Measurements from ENCODE around the gene MSRB3. TPM values are rescaled to one million over a fixed set of nuclear protein-coding genes. Genes with fewer than 3 reads are reported as not detected.

Gene MSRB3
- total and polyA plus RNA-seq, 10 of the 15 experiments (the other 5 are each of a cell fraction or from before 2014, with no cell fraction given): 0.07 to 2.7 (median 1.3) TPM

DNA sequence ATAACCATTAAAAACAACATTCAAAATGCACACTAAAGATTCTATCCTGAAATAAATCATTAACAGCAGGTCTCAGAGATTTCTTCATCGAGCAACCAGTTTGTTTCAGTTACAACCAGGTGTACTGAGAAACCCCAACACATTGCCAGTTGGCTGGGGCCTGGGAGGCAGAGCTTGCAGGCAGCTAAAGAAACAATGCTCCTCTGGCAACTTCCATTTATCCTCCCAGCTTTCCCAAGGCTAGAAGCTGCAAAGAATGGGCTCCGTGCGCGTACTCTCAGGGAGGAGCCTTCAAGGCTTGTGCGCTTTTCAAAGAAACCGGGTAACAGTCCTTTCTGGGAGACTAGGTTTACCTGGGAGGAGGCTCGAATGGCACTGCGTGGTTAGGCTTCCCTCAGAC, 181.6 kb downstream of the MSRB3 start:
- H4K20me1 ChIP-seq (ENCODE audit: control insufficient read depth, insufficient read depth): no peaks in the 10 kb centered on the region
- FAIRE-seq (no peak), DNase-seq (ENCODE audit: low read depth, low spot score) (no peak), ATAC-seq (no peak)
- WGBS (ENCODE audit: insufficient coverage, insufficient replicate concordance, low lambda C conversion rate, missing lambda C conversion rate): 41% methylated on average over 8 of the region's 8 CpGs
- H3K36me3 ChIP-seq (ENCODE audit: control insufficient read depth in 2 of 2, insufficient read depth in 2 of 2, low read length in 1 of 2): no peaks in the 10 kb centered on the region
- CTCF ChIA-PET: no interaction called here
- no TSS peak for BruUV-seq (replicated peaks)
- H3K27me3 ChIP-seq (replicated peaks in 1 of 2; ENCODE audit: control insufficient read depth in 2 of 2, insufficient read depth in 2 of 2, low read length in 1 of 2): no peaks in the 10 kb centered on the region
- no peak overlapping the region for H3K27ac ChIP-seq (ENCODE audit: control insufficient read depth, insufficient read depth)
- intact Hi-C loops (cut with micrococcal nuclease; ENCODE audit: unreplicated experiment) (no loop called here), in situ Hi-C loops (cut with MboI) (no loop called here)
- H2AFZ ChIP-seq (ENCODE audit: control insufficient read depth, low read depth, low read length): no peak overlapping the region
- POLR2A ChIA-PET: no interaction called here
- TF ChIP-seq, protein P1, sequence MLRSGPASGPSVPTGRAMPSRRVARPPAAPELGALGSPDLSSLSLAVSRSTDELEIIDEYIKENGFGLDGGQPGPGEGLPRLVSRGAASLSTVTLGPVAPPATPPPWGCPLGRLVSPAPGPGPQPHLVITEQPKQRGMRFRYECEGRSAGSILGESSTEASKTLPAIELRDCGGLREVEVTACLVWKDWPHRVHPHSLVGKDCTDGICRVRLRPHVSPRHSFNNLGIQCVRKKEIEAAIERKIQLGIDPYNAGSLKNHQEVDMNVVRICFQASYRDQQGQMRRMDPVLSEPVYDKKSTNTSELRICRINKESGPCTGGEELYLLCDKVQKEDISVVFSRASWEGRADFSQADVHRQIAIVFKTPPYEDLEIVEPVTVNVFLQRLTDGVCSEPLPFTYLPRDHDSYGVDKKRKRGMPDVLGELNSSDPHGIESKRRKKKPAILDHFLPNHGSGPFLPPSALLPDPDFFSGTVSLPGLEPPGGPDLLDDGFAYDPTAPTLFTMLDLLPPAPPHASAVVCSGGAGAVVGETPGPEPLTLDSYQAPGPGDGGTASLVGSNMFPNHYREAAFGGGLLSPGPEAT (IDR thresholded peaks at IDR 0.05; ENCODE audit: low read depth): no peak
- TF ChIP-seq RB1 (IDR thresholded peaks at IDR 0.05; ENCODE audit: borderline replicate concordance) (no peak), CHD1 (IDR thresholded peaks at IDR 0.05; ENCODE audit: low read depth, low read length) (no peak), RFX5 (IDR thresholded peaks at IDR 0.05; ENCODE audit: low read depth, low read length) (no peak)
- SMC1A ChIA-PET (ENCODE audit: uncharacterized antibody, unreplicated experiment): no interaction called here
- no peak overlapping the region for H3K4me2 ChIP-seq (ENCODE audit: control insufficient read depth, insufficient read depth)
- no peaks in the 10 kb centered on the region for H3K4me1 ChIP-seq (ENCODE audit: control insufficient read depth, insufficient read depth, low read length)
- H3K79me2 ChIP-seq (ENCODE audit: control insufficient read depth, insufficient read depth, low read length): no peaks in the 10 kb centered on the region
- no peak overlapping the region for H3K4me3 ChIP-seq
- H3K9ac ChIP-seq (ENCODE audit: control insufficient read depth, insufficient read depth, low read length): no peak overlapping the region
- H3K9me3 ChIP-seq (replicated peaks; ENCODE audit: control insufficient read depth, insufficient read depth, low read length): no peaks in the 10 kb centered on the region
- RAD21 ChIA-PET (ENCODE audit: unreplicated experiment): no interaction called here

DNA sequence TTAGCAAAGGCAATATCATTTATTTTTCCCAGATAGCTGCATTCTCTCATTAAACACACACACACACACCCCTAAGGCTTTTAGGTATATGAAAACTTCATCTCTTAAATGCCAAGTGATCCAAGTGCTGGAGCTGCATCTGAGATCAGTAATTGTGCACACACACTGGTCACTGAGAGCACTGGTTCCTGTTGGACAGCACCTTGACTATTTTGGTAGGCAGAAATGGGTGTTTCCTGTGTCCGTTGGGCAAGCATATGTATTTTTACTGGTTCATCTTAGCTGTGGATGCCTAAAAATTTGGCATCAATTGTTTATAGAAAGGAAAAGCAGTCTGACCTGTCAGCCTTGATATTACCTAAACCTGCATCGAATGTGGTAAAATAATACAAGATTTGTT, 182.5 kb downstream of the MSRB3 start:
- H3K4me3 ChIP-seq: no peak overlapping the region
- no peaks in the 10 kb centered on the region for H3K27me3 ChIP-seq (replicated peaks in 1 of 2; ENCODE audit: control insufficient read depth in 2 of 2, insufficient read depth in 2 of 2, low read length in 1 of 2)
- no peaks in the 10 kb centered on the region for H3K9me3 ChIP-seq (replicated peaks; ENCODE audit: control insufficient read depth, insufficient read depth, low read length)
- H3K36me3 ChIP-seq (ENCODE audit: control insufficient read depth in 2 of 2, insufficient read depth in 2 of 2, low read length in 1 of 2): no peaks in the 10 kb centered on the region
- BruUV-seq (replicated peaks): no TSS peak
- no peaks in the 10 kb centered on the region for H3K4me1 ChIP-seq (ENCODE audit: control insufficient read depth, insufficient read depth, low read length)
- no peak for ATAC-seq
- no peaks in the 10 kb centered on the region for H4K20me1 ChIP-seq (ENCODE audit: control insufficient read depth, insufficient read depth)
- in situ Hi-C loops (cut with MboI) (no loop called here), intact Hi-C loops (cut with micrococcal nuclease; ENCODE audit: unreplicated experiment) (no loop called here)
- H3K9ac ChIP-seq (ENCODE audit: control insufficient read depth, insufficient read depth, low read length): no peak overlapping the region
- ChIA-PET CTCF (no interaction called here), SMC1A (ENCODE audit: uncharacterized antibody, unreplicated experiment) (no interaction called here), POLR2A (no interaction called here), RAD21 (ENCODE audit: unreplicated experiment) (no interaction called here)
- H2AFZ ChIP-seq (ENCODE audit: control insufficient read depth, low read depth, low read length): no peak overlapping the region
- no peaks in the 10 kb centered on the region for H3K79me2 ChIP-seq (ENCODE audit: control insufficient read depth, insufficient read depth, low read length)
- H3K27ac ChIP-seq (ENCODE audit: control insufficient read depth, insufficient read depth): no peak overlapping the region
- no peak for DNase-seq (ENCODE audit: low read depth, low spot score)
- H3K4me2 ChIP-seq (ENCODE audit: control insufficient read depth, insufficient read depth): no peak overlapping the region
- no peak for FAIRE-seq
- 3% methylated on average over 2 of the region's 2 CpGs for WGBS (ENCODE audit: insufficient coverage, insufficient replicate concordance, low lambda C conversion rate, missing lambda C conversion rate)
- TF ChIP-seq, protein P2, sequence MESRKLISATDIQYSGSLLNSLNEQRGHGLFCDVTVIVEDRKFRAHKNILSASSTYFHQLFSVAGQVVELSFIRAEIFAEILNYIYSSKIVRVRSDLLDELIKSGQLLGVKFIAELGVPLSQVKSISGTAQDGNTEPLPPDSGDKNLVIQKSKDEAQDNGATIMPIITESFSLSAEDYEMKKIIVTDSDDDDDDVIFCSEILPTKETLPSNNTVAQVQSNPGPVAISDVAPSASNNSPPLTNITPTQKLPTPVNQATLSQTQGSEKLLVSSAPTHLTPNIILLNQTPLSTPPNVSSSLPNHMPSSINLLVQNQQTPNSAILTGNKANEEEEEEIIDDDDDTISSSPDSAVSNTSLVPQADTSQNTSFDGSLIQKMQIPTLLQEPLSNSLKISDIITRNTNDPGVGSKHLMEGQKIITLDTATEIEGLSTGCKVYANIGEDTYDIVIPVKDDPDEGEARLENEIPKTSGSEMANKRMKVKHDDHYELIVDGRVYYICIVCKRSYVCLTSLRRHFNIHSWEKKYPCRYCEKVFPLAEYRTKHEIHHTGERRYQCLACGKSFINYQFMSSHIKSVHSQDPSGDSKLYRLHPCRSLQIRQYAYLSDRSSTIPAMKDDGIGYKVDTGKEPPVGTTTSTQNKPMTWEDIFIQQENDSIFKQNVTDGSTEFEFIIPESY (IDR thresholded peaks at IDR 0.05): no peak
- no peak for TF ChIP-seq CHD4 (IDR thresholded peaks at IDR 0.05)
- TF ChIP-seq ZNF217 (IDR thresholded peaks at IDR 0.05): no peak
- no peak for TF ChIP-seq ZNF274 (IDR thresholded peaks at IDR 0.05; ENCODE audit: insufficient read depth, insufficient read length)
- TF ChIP-seq NR2C2 (IDR thresholded peaks at IDR 0.05; ENCODE audit: borderline replicate concordance, control insufficient read depth, insufficient read length, low read depth): no peak
- TF ChIP-seq, protein P3, sequence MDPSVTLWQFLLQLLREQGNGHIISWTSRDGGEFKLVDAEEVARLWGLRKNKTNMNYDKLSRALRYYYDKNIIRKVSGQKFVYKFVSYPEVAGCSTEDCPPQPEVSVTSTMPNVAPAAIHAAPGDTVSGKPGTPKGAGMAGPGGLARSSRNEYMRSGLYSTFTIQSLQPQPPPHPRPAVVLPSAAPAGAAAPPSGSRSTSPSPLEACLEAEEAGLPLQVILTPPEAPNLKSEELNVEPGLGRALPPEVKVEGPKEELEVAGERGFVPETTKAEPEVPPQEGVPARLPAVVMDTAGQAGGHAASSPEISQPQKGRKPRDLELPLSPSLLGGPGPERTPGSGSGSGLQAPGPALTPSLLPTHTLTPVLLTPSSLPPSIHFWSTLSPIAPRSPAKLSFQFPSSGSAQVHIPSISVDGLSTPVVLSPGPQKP (IDR thresholded peaks at IDR 0.05; ENCODE audit: low read depth, low read length): no peak
- no peak for TF ChIP-seq POLR2AphosphoS5 (IDR thresholded peaks at IDR 0.05; ENCODE audit: low read length)
- no peak for TF ChIP-seq RUNX3 (IDR thresholded peaks at IDR 0.05; ENCODE audit: low read length)
- TF ChIP-seq, protein P4, sequence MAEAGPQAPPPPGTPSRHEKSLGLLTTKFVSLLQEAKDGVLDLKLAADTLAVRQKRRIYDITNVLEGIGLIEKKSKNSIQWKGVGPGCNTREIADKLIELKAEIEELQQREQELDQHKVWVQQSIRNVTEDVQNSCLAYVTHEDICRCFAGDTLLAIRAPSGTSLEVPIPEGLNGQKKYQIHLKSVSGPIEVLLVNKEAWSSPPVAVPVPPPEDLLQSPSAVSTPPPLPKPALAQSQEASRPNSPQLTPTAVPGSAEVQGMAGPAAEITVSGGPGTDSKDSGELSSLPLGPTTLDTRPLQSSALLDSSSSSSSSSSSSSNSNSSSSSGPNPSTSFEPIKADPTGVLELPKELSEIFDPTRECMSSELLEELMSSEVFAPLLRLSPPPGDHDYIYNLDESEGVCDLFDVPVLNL (IDR thresholded peaks at IDR 0.05; ENCODE audit: low read depth, low read length): no peak

Measured in GM12878 (cell line).